Measurements from ENCODE around the gene AP2A2.

The AP2A2 gene

GRCh38 chr11:925496-926301 is at the start of gene AP2A2:
Gene AP2A2 (plus strand): TSS chr11:925870. CDS start chr11:926022, 152 bp downstream.
- DNase-seq, result peak; percentile 93

GRCh38 chr11:876545-876944 is 49.1 kb upstream of the AP2A2 start:
- no peak for DNase-seq

DNA sequence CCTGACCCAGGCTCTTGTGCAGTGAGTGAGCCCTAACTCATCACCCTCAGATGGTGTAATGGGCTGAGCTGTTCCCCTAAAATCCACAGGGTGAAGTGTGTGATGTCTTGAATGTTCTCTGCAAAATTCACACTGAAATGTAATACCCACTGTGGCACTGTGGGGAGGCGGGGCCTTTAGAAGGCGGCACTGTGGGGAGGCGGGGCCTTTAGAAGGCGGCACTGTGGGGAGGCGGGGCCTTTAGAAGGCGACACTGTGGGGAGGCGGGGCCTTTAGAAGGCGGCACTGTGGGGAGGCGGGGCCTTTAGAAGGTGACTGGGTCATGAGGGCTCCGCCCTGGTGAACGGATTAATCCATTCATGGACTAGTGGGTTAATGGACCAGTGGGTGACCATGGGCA is 48.1 kb upstream of the AP2A2 start:
- DNase-seq, result peak; percentile 61

GRCh38 chr11:880447-880846 is 45.2 kb upstream of the AP2A2 start:
- DNase-seq, result no peak

DNA sequence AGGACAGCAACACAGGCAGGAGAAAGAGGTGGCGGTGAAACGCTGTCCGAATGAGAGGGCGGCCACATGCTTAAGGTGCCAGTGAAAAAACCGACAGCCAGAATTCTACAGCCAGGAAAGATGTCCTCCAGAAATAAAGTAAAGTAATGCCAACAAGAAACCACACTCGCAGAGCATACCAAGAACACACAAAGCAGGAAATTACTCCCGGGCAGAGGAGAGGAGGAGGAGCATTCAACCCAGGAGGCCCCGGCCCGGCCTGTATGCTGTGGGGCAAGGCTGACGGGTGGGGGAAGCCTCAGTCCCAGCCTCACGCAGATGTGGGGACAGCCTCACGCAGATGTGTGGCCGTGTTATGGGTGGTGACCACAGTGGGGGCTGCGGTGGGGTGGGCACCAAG is 43.1 kb upstream of the AP2A2 start:
- DNase-seq, result no peak

- DNase-seq, result no peak
These were observed 42.1 kb upstream of the AP2A2 start for GRCh38 chr11:883527-883926.

- no peak for DNase-seq
These were observed 41.0 kb upstream of the AP2A2 start for GRCh38 chr11:884578-885070.

DNA sequence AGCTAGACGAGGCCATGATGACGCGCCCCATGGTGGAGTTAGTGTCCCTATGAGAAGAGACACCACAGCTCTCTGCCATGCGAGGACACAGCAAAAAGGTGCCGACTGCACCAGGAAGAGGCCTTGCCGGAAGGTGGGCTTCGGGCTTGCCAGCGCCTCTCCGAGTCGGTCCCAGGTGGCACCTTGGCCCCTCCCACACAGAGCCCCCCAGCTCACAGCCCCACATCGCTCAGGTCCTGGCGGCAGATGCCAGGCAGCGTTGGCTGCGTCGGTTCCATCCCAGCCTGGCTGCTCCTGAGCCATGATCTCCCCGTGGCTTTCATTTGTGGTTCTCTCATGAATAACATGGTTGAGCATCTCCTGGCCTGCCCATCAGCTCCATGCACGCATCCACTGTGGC is 39.1 kb upstream of the AP2A2 start:
- no peak for DNase-seq

- DNase-seq, result no peak
These were observed 38.1 kb upstream of the AP2A2 start for GRCh38 chr11:887589-887988.

GRCh38 chr11:888310-889212 is 37.1 kb upstream of the AP2A2 start:
- DNase-seq, result no peak

- DNase-seq, result no peak
These were observed 36.4 kb upstream of the AP2A2 start for GRCh38 chr11:889257-889656.

GRCh38 chr11:889687-890475 is 35.8 kb upstream of the AP2A2 start:
- no peak for DNase-seq

DNA sequence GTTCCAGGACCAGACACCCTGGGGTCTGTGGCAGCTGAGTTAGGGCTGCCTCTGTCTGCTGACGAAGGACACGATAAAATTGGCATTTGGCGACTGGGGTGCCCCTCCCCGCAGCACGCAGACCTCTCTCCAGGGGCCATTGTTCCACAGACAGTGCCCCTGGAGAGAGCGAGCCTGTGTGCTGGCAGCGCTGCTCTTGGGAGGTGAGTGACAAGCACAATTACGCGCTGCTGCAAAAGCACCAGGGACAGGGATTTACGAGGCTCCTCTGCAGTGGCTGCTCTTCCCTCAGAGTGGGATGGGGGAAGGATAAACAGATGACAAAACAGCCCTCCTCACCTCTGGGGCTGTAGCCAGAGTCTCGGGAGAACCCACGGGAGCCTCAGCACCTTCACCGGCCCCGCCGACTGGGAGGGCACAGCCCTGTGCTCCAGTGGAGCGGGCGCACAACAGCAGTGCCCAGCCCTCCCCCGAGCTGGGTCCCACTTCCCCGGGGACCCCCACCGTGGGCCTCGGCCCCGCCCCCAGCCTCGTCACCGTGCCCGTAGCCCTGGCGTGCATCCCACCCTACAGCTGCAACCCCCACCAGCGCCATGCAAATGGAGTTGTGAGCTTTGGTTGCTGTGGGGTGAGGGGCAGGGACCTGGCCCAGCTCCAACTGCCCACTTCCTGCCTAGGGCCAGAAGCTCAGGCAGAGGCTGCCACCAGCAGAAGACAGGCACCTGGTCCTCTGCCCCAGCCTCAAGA is 34.7 kb upstream of the AP2A2 start:
- DNase-seq, result no peak

DNA sequence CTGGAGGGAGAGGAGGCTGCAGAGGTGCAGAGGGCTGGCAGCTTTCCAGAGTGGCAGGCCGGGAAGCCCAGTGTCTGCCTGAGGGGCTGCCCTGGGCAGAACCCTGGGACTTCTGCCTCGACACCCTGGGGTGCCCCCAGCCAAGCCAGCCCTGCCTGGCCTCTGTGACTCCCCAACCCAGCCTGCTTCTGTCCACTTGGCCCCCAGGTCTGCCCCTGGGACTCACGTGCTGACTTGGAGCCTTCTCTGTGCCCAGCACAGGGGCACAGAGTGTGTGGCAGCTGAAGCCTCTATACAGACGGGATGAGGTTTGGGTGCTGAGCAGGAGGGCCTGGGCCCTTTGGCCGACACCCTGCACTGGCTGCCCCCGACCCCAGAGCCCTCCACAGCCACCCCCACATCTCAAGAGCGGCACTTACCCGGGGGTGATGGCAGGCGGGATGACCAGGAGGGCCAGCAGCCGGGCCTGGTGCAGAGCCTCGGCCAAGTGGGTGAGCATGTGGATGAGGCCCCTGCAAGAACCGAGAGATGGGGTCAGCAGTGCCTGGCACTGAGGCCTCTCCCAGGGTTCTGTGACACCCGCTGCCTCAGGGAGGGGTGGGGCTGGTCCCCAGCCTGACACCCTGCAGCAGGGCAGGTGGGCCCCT is 32.5 kb upstream of the AP2A2 start:
- DNase-seq, result no peak

DNA sequence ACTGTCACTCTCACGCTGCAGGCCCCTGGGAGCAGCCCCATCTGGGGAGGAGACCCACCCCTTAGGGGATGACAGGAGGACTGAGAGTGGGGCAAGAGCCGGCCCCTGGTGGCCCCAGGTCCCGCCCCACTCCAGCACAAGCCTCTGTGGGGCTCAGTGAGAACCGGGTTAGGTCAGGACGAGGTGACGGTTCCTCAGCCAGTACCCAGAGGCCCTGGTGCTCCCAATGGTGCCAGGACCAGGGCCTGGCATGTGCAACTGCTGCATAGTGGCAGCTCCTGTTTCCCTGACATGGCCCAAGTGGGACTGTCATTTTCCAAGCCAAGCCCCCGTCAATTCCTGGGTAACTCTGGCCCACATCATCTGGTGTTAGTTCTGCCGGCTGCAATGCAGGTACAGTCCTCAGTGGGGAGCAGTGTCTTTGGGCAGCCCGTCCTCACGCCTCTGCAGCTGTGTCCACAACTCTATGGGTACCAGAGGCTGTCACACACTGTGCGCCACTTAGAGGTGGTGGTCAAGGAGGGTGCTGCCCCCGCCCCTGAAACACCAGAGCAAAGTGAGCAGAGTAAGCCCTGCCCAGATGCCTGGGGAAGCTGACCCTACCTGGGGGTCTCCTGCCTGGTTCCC is 31.0 kb upstream of the AP2A2 start:
- DNase-seq, result no peak

- DNase-seq, result no peak
These were observed 30.1 kb upstream of the AP2A2 start for GRCh38 chr11:895331-896110.

DNA sequence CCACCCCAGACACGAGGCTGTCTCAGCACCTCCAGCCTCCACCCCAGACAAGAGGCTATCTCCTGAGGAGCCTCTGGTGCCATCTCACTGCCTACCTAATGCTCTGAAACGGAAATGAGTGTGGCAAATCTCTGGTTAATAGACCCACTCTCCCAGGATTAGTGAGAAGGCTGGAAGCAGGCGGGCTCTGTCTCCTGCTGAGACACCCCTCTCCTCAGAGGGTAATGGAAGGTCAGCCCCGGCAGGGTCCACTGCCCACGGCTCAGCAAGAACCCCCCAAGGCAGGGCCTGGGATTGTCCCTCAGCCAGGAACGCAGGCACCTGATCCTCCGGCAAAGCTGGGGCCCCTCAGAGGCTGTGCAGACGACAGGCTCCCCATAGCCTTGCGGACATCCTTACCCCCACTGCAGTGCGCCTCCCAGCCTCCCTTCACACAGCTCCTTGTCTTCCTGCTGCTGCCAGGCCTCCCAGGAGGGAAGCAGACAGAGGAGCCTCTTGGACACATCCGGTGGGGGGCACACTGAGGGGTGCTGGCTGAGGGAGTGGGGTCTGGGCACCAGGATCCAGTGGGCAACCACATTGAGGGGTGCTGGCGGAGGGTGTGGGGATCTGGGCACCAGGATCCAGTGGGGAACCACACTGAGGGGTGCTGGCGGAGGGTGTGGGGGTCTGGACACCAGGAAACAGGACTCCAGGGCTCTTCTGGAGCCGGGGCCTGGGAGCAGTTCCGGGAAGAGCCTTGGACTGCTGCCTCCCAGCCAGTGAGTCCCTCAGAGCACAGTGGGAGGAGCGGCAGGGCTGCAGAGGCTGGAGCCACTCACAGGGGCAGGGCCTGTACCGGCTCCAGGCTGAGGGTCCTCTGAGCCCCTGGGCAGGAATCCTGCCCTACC is 28.2 kb upstream of the AP2A2 start:
- no peak for DNase-seq

- DNase-seq, result no peak
These were observed 27.5 kb upstream of the AP2A2 start for GRCh38 chr11:898143-898511.

DNA sequence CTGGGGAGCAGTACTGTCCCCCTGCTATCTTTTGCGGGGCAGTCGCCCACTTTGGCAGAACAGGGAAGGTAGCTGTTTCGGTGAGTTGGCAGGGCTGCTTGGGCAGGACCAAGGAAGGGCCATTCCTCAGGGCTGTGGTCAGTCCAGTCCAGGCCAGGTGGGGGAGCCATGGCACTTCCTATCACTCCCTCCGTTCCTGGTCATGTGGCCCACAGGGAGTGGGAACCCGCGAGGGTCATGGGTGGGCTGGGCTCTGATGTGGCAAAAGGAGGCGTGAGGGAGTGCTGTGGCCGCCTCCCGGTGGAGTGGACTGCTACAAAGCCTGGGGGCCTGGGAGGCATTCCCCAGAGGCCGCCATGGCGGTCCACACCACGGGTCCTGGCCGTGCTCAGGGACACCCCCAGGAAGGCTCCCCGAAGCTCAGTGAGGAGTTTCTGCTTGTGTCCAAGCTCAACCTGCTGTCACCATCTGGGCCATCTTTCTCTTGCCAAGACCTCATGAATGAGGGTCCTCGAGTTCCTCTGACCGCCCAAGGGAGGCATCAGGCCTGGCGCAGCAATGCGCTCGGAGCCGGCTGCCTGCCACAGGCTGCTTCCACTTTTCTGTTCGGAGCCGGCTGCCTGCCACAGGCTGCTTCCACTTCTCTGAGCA is 27.0 kb upstream of the AP2A2 start:
- no peak for DNase-seq

Data from stimulated activated CD8-positive, alpha-beta memory T cell treated with anti-CD3 and anti-CD28 coated beads, Interleukin-4, amount 100 ng/mL, for 48 hours (primary cell).